GM19239 (cell line): Measurements from ENCODE around the gene OR52E8.

Experiments
- DNase-seq: peaks from one replicate; pipeline ENCODE4 v3.0.0; 2011; ENCODE audit warnings: low spot score; ENCODE audit not compliant: insufficient read length
- FAIRE-seq: peaks from 2 replicates; lab custom pipeline; 2011; peaks lifted over from hg19 to GRCh38; lab: Jason Lieb, UNC

Gene OR52E8

DNA sequence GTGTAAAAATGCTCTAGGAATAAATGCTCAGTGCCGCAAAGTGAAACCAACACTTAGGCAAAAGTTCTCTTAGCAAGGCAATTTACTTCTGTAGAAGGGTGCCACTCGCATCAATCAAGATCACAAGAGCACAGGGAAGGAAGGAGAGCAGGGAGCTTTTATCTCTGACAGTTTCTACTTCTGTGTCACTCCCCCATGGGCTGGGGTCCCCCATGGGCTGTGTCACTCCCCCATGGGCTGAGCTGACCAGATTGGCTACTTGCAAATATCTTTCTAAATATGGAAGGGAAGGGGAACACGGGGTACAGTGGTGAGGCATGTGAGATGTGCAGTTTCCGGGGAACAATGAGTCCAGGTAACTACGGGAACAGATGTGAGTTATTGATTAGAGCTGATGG is 48.4 kb downstream of the OR52E8 start:
- no peak for FAIRE-seq
- no peak for DNase-seq

DNA sequence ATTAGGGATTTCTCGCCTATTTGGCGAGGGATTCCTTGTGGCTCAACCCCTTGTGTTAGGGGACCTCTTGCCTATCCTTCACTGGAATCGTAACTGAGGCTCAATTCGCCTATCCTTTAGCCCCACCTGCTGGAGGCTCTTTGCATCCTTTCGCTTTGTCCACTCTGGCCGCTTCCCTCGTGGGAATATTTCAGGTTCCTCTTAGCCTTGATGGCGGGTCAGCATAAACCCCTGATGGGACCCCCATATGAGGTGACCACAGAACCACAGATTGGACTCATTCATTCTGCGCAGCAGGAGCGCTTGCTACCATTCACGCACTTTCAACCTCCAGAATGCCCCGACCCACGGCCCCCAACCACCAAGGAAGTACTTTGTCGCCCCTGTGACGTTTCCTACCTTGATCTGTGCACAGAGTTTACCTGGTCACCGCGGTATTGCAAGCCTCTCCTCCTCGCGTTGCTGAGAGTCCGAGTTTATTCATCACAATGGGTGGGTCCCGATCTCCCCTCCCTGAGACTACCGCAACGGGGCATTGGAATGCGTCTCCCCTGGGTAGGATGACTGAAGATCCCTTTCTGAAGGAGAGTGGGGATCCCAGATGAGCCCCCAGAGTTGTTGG is 48.9 kb downstream of the OR52E8 start, which contains the start of gene OR52N2:
Gene OR52N2, plus strand, starts transcription at position 425 of the 622 bp plus-strand sequence. CDS start 11,412 bp downstream, outside the sequence.
- FAIRE-seq (peak; percentile 97), DNase-seq (no peak)

DNA sequence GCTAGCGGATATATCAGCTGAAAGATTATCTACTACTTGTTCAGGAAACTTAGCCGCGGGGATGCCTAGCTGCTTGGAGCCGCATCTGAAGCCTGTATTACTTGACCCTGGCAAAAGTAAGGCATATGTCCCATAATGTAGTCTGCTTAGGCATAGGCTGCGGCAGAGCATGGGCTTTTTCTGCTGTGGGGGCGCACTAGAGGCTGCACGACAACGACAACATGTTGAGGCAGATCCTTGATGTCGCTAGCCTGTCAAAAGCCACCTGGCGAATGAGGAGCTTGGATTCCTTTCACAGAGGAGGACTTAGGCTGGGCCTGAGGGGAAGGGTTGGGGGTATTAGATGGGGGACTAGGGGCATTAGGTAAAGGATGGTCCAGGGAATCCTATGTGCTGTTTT is 49.9 kb downstream of the OR52E8 start:
- FAIRE-seq (no peak), DNase-seq (no peak)
